SKM-1 (cell line): Measurements from ENCODE around the gene ADSS1.

Experiments
- DNase-seq: peaks from one replicate; lab custom pipeline; 2025; ENCODE audit not compliant: unreplicated experiment; lab: John Stamatoyannopoulos, UW

Gene ADSS1

DNA sequence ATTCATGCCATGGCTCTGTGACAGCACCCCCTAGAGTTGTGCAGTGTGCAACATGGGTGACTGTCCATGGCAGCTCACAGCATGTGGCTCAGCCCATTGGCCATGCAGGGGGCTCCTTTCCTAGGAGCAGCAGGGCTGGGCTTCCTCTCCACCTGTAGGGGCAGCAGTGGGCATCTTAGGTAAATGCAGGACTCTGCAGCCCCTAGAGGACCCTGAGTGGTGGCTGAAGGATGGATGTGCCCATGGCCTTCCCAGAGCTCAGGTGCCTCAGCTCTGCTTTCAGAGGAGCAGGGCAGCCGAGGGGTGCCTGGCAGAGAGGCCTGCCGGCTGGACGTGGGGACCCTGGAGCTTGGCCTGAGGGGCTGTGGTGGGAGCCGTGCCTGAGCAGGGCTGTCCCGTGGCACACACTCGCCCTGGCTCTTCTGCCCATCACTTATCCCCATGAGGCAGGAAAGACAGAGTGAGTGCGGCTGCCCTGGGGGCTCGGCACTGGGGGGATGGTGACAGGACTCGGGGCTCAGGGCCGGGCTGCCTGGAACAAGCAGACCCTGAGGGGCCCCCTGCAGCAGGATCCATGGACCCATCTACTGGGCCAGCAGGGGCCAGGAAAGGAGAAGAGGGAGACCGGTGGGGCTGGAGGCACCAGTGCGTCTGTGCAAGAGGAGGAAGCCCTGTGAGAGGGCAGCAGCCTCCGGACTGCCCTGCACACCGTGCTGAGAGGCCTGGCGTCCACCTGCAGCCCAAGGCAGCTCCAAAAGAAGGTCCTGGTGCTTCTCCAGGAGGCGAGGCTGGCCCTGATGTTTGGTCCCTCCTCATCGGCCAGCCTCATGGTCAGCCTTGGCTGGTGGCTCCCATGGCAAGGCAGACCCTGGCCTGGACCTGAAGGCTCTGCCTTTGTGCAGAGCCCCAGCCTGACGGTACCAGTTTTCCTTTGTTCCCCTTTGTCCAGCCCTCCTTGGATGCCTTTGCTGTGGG is 7.6 kb downstream of the ADSS1 start:
- no peak for DNase-seq

DNA sequence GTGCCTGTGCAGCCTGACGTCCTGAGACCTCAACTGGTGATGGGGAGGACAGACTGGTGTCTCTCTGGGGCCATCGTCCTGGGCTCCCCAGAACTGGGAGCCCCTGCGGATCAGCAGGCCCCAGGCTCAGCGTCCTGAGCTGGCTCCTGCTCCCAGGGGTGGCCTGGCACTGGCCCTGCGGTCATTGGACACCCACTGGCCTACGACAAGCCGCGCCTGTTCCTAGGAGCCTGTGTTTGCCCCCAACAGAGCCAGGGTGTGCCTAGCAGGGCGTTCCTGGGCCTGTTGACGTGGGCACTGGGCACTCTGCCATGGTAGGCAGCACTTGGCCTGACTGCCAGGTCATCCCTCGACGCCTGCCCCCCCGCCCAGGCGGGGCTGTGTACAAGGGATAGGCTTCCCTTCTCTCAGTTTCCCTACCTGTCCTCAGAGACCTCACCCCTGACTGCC is 8.4 kb downstream of the ADSS1 start:
- DNase-seq = no peak

DNA sequence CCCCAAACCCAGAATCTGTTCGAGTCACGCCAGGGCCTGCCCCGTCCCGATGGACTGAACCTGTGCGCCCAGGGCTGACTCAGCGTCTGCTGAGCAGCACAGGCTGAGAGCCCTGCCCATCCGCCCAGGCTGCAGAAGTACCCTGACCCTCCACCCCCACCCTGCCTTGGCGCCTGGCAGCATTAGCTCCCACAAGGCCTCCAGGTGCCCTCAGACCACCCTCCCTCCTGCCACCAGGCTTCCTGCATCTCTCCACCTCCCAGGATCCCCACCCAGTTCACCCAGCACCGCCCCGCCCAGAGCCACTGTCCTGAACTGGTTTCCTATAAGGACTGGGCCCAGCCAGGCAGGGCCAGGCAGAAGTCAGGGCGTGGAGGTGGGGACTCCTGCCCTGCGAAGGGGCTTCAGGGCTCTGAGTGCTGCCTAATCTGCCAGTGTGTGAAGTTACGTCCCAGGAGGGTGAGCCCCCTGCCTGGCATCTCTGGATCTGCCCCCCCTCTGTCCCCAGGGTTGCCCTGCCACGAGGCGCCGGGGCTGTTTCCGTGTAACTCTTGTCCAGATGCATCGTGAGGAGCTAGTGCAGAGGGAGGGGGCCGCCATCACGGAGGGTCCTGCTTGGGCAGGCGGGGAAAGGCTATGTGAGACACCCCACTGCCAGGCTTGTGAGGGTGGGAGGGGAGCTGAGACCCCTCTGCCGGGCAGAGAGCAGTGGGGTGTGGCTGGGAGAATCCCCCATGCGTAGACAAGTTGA is 9.1 kb downstream of the ADSS1 start:
- DNase-seq = no peak

DNA sequence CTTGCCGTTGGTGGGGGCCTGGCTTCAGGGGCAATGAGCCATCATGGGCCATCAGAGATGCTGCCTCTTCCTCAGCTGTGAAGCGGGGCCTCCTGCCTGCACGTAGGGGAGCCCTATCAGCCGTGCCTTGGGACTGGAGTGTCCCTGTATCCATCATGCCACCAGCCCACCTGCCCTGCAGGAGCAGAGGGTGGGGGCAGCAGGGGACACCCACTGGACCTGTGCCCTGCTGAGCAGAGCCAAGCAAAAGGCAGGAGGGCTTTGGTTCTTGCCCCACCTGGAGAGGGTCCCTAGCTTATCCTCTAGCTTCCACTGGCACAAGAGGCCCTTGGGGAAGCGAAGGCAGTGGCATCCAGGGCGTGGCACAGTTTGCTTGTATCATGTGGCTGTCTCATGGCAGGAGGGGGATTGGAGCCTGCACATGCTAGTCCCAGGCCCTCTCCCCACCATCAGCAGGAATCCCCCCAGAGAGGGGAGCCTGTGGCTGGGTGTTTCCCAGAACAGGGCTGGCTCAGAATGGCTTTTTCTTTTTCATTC is 10.1 kb downstream of the ADSS1 start:
- no peak for DNase-seq

DNA sequence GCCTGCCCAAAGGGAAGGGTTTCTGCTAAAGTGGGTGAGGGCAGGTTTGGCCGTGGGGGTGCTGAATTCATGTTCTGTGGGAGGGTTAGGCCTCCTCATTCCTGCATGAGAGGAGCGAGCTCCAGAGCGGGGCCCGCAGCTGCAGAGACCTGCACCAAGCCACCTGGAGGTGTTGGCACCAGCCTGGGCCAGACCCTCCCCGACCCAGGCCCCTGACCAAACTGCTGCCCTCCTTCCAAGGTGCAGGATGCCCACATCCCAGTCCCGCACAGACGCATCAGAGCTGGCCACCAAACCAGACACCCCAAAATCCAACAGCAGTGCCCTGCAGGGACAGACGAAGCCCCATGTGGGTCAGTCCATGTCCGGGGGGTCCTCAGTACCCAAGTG is 10.6 kb downstream of the ADSS1 start:
- no peak for DNase-seq

DNA sequence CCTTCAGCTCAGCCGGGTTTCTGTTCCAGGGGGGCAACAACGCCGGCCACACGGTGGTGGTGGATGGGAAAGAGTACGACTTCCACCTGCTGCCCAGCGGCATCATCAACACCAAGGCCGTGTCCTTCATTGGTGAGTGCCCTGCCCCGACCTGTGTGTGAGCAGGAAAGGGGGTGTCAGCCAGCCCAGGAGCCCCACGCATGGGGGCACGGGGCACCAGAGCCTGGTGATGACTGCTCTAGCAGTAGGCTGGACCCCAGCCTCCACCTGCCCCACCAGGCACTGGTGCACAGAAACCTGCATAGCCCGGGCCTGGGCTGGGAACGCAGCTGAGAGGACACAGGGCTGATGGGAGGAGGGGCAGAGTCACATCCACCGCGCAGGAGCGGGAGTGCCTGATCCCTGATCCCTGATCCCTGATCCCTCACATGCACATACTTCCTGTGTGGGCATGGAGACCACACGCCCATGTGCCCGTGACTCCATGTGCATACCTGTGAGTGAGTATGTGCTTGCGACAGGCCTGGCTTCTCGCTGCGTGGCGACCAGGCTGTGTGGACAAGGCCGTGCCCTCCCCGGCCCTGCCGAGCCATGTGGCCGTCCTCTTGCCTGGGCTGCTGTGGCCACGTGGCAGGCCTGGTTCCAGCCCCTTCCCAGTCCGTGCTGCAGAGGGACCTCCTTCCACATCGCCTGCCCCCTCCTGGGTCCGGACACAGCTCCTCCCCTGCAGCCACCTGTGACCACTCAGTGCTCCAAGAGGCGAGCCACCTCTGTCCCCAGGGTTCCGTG is 11.2 kb downstream of the ADSS1 start:
- no peak for DNase-seq

DNA sequence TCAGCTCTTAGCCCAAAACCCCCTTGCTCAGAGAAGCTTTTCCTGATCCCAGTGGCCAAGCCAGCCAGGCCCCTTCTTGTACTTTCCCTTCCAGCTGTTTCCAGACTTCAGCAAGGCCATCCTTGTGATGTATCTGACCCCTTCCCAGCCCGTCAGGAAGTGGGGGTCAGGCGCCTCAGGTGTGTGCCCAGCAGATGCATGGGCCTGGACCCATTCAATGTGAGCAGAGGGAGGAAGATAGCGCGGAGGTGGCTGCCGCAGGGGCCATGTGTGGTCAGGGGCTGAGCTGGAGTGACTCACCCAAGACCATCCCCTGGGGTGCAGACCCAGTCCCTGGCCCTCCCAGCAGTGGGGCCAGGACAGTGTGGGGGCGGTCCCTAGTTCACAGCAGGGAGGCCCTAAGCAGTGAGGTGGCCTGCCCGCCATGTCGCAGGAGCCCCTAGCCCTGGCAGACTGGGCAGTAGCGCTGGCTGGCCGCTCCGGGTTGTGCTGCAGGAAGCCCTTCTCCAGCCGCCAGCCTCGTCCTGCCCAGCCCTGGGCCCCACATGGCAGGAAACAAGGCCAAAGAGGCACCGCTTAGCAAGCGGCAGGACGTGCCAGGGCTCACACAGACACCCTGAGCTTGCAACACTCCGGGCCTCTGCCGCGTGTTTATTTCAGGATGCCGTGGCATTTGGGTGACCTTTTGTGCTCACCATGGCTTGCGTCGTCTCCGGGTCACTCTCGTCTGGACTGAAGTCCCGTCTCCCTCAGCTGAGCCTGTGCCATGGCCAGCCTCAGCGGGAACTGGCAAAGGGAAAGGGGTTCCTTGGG is 12.0 kb downstream of the ADSS1 start:
- DNase-seq = no peak

DNA sequence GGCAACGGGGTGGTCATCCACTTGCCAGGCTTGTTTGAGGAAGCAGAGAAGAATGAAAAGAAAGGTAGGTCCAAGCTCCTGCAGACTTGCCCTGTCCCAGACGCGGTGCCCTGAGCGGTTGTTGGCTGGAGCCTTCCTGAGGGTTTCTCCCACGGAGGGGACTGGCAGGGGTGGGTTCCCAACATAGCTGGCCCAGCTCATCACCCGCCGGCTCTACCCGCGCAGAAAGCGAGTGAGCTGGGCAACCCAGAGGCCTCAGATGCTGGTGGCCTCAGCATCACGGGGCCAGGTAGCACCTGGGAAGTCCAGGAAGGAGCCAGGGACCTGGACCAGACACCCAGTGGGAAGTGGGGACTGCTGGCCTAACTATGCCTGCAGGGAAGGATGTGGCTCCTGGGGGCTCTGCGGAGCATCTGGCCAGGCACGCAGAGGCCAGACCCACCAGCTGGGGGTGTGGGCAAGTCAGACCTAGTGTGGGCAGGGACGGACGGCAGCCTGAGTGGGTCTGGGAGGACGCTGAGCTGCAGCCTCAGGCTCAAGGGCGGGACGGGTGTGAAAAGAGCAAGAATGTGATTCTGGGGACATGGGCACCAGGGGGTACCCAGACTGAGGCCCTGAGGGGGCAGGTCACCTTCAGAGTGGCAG is 14.5 kb downstream of the ADSS1 start:
- no peak for DNase-seq

DNA sequence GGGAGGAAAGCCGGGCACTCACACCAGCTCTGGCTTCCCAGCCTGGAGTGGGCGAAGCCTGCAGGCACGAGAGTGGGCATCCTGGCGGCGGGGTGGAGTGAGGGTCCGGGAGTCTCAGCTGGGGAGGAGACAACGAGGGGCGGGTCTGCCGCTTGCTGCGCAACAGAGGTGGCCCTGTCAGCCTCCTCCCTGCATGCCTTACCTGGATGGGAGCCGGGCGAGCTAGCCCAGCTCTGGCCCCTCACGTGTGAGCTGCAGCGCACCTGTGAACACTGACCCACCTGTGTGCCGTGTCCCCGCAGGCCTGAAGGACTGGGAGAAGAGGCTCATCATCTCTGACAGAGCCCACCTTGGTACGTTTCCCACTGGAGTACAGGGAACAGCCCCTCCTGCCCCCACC is 15.0 kb downstream of the ADSS1 start:
- DNase-seq = no peak

DNA sequence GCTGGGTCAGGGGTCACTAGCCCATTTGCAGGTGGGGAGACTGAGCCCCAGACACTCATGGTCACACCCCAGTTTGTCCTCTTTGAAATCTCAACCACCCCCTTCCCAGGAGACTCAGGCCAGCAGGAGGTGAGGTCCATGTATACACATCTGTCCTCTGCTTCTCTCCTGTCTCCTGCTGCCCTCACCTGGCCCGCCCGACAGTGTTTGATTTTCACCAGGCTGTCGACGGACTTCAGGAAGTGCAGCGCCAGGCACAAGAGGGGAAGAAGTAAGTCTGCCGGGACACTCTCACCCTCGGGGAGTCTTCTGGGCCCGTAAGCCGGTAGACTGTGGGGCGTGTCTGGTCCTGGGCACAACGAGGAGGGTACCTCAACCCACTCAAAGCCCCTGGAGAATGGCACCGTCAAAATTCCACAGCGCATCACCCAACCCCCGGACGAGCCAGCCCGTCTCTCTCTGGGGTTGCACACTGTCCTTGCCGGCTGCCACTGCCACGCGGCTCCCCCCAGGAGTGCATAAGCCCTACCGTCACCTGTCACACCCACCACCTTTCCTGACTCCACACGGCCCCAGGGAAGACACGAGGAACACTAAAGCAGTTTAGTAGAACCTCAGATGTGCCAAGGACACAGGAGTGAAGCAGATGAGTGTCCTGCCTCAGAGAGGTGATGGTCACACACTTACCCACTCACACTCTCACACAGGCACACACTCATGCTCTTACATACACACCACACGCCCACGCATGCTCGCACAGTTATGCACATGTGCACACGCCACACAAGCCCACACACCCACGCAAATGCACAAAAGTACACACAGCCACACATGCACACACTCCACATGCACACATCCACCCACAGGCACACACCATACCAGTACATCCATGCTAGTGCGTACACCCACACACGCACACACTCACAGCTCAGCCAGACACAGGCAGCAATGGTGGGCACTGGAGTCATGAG is 15.8 kb downstream of the ADSS1 start:
- DNase-seq = no peak

DNA sequence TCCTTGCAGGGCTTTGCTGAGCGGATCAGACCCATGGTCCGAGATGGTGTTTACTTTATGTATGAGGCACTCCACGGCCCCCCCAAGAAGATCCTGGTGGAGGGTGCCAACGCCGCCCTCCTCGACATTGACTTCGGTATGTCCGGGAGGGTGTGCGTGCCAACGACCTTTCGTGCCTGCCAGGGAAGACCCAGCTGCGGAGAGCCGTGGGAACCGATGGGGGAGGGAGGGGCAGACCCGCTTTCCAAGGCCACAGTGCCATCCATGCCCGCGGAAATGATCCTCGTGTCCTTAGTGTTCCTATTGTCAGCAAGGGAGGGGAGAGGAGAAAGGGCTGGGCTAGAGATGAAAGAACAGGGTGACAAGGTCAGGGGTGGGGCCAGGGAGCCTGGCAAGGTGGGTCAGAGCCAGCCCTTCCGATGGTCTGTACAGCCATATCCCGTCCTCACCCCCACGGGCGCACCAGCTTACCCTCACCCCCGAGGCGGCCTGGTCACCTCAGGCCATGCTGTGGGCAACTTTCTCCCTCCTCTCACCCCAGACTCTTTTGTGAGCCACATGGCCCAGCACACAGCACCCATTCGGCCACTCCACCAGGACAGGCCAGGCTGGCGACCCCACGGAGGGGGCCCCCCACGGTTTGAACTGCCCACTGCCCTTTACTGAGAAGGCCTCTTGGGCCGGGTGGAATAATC is 17.2 kb downstream of the ADSS1 start:
- DNase-seq = no peak

DNA sequence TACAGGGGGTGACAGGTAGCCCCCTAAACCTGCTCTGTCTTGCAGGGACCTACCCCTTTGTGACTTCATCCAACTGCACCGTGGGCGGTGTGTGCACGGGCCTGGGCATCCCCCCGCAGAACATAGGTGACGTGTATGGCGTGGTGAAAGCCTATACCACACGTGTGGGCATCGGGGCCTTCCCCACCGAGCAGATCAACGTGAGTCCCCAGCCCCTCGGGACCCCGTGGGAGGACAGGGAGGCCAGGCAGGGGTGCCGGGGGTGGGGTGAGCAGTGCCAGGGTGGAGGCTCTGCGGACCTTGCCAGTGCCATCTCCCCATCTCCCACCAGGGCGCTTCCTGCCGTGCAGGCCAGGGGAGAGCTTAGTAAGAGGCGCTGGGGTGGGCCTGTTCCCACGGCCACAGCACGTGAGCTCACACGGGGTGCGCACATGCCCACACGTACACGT is 17.8 kb downstream of the ADSS1 start:
- DNase-seq = no peak

DNA sequence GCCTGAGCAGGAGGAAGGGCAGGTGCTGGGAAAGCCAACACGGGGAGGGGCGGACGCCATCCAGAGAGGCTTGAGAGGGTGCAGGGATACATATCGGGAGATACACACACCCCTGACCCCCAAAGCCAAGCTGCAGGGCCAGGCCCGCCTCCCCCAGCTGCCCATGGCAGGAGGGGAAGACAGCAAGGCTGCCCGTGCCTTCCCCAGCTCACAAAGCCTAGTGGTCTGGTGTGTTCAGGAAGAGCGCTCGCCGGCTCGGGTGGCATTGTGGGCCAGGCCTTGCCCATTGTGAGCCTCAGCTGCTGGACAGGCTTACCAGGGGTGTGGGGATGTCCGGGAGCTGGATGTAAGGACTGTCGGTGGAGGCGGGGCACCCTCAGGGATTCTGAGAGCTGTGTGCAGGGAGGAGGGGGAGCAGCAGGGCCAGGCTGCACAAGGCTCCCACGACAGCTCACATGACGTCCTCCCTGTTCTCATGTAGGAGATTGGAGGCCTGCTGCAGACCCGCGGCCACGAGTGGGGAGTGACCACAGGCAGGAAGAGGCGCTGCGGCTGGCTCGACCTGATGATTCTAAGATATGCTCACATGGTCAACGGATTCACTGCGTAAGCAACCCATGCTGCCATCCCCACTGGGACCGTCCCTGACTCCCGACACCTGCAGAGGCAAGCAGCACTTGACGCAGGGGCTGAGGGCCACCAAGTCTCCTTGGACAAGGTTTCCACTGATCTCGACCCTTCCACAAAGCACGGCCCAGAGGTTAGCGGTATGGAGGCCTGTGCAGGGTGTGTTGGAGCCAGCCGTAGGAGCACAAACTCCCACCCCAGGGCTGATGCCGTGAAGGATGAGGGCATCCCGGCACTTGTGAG is 18.8 kb downstream of the ADSS1 start:
- no peak for DNase-seq

DNA sequence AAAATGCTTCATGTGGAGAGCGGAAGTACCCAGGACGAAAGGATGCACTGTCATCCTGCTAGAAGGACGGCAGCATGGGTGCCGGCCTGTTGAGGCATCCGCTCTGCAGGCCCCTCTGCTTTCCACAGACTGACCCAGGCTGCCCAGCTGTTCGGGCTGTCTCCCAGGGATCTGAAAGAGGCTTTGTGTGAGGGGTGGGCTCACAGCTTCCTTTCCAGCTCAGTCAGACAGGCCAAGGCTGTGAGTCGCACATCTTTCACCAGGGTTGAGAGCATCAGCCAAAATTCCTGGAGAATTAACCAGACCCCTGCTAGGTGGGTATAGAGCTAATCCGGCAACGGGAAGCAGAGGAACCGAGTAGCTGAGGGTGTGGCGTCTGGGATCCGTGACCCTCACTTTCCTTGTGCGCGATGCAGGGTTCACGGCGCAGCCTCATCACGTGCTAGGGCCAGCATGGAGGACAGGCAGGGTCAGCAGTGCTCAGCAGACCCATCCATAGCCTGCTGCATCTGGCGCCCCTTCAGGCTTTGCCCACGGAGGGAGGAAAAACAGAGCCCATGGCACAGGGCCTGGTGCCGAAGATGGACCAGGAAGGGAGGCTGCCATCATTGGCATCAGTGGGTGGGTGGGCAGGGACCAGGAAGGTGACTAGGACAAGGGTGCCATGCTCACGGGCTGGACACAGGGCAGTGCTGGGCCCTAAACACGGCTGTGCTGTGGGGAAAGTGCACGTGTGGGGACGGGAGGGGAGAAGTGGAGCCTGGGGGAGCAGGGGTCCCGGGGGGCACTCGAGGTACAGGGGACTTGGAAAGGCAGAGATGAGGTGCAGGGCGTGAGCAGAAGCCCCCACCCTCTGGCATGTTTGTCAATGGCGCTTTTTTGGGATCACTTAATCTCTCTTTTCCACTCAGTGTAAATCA is 19.7 kb downstream of the ADSS1 start:
- no peak for DNase-seq

DNA sequence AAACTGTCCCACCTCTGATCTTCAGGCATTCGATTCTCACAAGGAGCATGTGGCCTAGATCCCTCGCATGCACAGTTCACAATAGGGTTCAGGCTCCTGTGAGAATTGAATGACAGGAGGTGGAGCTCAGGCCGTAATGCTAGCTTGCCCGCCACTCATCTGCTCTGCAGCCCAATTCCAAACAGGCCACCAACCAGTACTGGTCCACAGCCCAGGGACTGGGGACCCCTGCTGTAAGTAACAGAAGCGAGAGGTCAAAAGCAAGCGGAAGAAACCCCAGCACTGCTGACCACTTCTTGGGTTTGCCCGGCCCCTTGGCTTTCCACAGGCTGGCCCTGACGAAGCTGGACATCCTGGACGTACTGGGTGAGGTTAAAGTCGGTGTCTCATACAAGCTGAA is 20.5 kb downstream of the ADSS1 start:
- DNase-seq = no peak

DNA sequence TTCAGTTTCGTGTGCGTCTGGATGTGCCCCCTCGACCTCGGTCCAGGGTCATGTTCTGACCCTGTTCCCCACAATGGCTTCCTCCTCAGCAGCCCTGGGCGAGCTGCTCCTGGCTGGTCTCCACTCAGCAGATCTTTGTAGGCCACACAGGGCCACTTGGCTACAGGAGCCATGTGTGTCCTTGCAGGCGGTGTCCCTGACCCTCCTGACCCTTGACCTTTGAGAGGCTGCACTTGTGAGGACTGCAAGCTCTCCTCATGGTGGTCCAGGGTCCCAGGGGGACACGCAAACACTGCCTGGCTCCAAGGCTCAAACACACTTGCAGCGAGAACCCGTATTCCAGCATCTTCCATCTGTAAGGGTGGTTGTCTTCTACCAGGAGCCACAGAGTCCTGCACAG is 21.4 kb downstream of the ADSS1 start:
- DNase-seq = no peak
